RWPE1 (cell line): ENCODE measurements around the gene DOCK4.

ENCODE experiments used
- CTCF ChIA-PET: fragments of 350-600 bp; sonication (Branson Sonifier 250); formaldehyde crosslinking; extraction: SDS; loops from one replicate; lab custom pipeline; 2021; lab: Yijun Ruan, JAX
- POLR2A ChIA-PET: fragments of 400-600 bp; formaldehyde crosslinking; extraction: SDS; loops from one replicate; lab custom pipeline; 2020; ENCODE audit warnings: antibody characterized with exemption; ENCODE audit not compliant: low non-redundant PET; lab: Yijun Ruan, JAX
- DNase-seq: peaks from one replicate; pipeline ENCODE4 v3.0.0; 2012; ENCODE audit warnings: low spot score
- H3K27ac ChIP-seq: fragments of 450-650 bp; 2 replicates; pipeline ENCODE4 v1.5.1; 2017
- TF ChIP-seq, protein P1 (sequence below): fragments of 450-650 bp; conservative IDR thresholded peaks from 2 replicates; pipeline ENCODE4 v1.5.1; 2017; ENCODE audit warnings: low read depth, mild to moderate bottlenecking

DOCK4 gene

DNA sequence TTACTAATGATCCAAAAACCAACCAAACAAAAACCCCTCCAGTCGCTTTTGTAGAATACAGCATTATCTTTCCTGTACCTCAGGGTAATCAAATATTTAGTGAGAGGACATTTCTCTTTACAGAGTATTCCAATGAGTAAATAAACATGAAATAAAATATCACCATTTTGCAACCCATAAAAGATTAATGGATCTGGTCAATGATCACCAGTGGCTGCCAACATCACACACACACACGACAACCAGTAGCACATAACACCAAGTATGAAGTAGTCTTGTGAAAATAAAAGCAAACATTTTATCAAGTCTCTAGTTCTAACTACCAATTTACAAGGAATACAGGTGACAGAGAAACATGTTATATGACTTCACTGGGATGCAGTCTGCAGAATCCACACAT lies 455.3 kb downstream of the DOCK4 start:
- ChIA-PET POLR2A (no interaction called here), CTCF (interaction anchor here (0.6 to 0.8 kb wide), 5 partner anchors 103 to 1380 kb away, joined by 3 to 4 read pairs (median 4); no protein-coding TSS in a partner anchor)
- no peak overlapping the region for H3K27ac ChIP-seq
- DNase-seq, result no peak
- TF ChIP-seq, protein P1, sequence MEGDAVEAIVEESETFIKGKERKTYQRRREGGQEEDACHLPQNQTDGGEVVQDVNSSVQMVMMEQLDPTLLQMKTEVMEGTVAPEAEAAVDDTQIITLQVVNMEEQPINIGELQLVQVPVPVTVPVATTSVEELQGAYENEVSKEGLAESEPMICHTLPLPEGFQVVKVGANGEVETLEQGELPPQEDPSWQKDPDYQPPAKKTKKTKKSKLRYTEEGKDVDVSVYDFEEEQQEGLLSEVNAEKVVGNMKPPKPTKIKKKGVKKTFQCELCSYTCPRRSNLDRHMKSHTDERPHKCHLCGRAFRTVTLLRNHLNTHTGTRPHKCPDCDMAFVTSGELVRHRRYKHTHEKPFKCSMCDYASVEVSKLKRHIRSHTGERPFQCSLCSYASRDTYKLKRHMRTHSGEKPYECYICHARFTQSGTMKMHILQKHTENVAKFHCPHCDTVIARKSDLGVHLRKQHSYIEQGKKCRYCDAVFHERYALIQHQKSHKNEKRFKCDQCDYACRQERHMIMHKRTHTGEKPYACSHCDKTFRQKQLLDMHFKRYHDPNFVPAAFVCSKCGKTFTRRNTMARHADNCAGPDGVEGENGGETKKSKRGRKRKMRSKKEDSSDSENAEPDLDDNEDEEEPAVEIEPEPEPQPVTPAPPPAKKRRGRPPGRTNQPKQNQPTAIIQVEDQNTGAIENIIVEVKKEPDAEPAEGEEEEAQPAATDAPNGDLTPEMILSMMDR, result no peak

GRCh38 chr7:111750228-111750627 lies 456.0 kb downstream of the DOCK4 start:
- H3K27ac ChIP-seq, result no peak overlapping the region
- TF ChIP-seq, protein P1, result no peak
- no peak for DNase-seq
- ChIA-PET CTCF (no interaction called here), POLR2A (no interaction called here)

DNA sequence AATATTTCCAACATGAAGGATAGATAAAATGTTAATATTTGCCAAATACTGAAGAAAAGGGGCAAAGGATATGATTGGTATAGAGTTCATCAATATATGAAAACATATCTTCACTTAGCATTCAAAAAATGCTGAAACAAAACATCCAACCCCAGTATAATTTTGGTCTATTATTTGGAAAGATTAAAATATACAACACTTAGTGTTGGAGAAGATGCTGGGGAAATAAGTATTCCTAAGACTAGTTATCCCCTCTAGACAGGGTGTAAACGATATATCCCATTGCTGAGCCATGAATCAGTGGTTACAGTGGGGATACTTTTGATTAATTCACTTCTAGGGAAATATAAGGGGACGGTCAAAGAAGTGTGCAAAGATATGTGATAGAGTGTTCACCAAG lies 456.6 kb downstream of the DOCK4 start:
- no peak overlapping the region for H3K27ac ChIP-seq
- TF ChIP-seq, protein P1, result no peak
- CTCF ChIA-PET, result no interaction called here
- no peak for DNase-seq
- POLR2A ChIA-PET, result no interaction called here

DNA sequence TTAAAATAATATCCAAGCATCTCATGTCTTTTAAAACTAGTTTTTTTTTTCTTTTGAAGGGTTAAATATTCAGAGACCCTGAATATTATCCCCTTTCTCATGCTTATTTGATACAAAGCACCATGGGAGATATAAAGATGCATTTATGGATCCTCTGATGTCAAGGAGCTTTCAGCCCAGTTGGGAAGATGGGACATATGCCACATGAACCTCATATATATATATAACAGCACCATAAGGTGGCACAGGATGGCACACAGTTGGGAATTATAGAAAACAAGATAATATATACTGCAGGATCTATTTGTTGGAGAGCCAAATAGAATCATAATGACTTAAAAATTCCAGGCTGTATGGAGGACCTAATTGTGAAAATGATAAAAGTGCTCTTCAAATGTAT lies 458.5 kb downstream of the DOCK4 start:
- TF ChIP-seq, protein P1, result no peak
- no peak overlapping the region for H3K27ac ChIP-seq
- DNase-seq, result no peak
- POLR2A ChIA-PET, result no interaction called here
- CTCF ChIA-PET, result interaction anchor here (1.1 kb wide), 1 partner anchor 108 kb away, joined by 3 read pairs; no protein-coding TSS in a partner anchor

- CTCF ChIA-PET, result interaction anchor here (1.1 kb wide), 1 partner anchor 108 kb away, joined by 3 read pairs; no protein-coding TSS in a partner anchor
- H3K27ac ChIP-seq, result no peak overlapping the region
- TF ChIP-seq, protein P1, result no peak
- POLR2A ChIA-PET, result no interaction called here
- DNase-seq, result no peak
Measured at GRCh38 chr7:111746950-111747349, 459.2 kb downstream of the DOCK4 start.

DNA sequence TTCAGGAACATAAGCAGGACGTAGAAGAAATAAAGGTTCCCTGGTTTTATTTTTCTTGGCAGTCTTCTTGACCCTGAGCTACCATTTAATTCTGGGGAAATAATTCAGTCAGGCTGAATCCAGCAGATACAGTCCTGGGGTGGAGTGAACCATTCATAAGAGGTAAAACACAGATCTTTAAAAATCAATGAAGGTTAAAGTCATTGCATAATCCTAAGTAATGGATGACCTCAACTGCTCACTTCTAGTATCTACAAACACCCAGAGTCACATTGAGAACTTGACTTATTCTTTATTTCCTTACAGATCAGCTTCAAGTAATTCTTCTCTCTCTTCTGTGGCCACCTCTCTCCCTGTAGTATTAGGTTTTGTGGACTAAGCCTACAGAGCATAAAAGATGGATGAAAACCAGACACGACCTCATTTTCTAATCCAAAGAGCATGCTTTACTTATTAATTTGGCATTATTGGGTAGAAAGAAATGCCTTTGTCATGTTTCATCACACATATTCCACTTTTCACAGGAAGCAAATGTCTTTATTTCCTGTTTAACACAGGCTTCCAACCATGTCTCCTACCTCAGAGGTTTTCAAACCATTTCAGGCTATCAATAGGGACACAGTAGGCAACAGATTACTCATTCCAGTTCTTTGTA lies 461.6 kb downstream of the DOCK4 start:
- DNase-seq, result no peak
- no peak overlapping the region for H3K27ac ChIP-seq
- CTCF ChIA-PET, result interaction anchor here (0.7 kb wide), 1 partner anchor 1790 kb away, joined by 3 read pairs; no protein-coding TSS in a partner anchor
- POLR2A ChIA-PET, result no interaction called here
- TF ChIP-seq, protein P1, result no peak
